GM23338 (cell line): ENCODE data around the gene SWT1. TPM values are rescaled to one million over a fixed set of nuclear protein-coding genes. Genes with fewer than 3 reads are reported as not detected.

Experiments
- ATAC-seq: fragments of 200-7000 bp; cut with Tn5 transposase; 3 replicates; pipeline ENCODE4 v1.9.1; 2020
- DNase-seq: peaks from one replicate; pipeline ENCODE4 v3.0.0-alpha.2; 2015; ENCODE audit warnings: low spot score
- H2AFZ ChIP-seq: fragments of 200-600 bp; sonication (generic); 2 replicates; pipeline ENCODE4 v1.8.0; 2016; ENCODE audit warnings: antibody characterized with exemption, mild to moderate bottlenecking, moderate library complexity
- H3F3A ChIP-seq: fragments of 200-600 bp; sonication (generic); replicated peaks from 2 replicates; pipeline ENCODE4 v1.8.0; 2017; ENCODE audit warnings: antibody characterized with exemption, mixed run types, low read depth
- H3K27ac ChIP-seq: fragments of 200-600 bp; sonication (generic); 2 replicates; pipeline ENCODE4 v1.6.1; 2016; ENCODE audit warnings: low read depth
- H3K27me3 ChIP-seq: fragments of 200-600 bp; sonication (generic); 2 replicates; pipeline ENCODE4 v1.8.0; 2016; ENCODE audit warnings: mild to moderate bottlenecking, mixed run types, moderate library complexity; ENCODE audit not compliant: insufficient read depth
- H3K36me3 ChIP-seq: fragments of 200-600 bp; sonication (generic); 2 replicates; pipeline ENCODE4 v1.8.0; 2016; ENCODE audit warnings: mild to moderate bottlenecking; ENCODE audit not compliant: insufficient read depth
- H3K4me1 ChIP-seq: fragments of 200-600 bp; sonication (generic); 2 replicates; pipeline ENCODE4 v1.8.0; 2016; ENCODE audit warnings: mild to moderate bottlenecking, moderate library complexity; ENCODE audit not compliant: insufficient read depth
- H3K4me2 ChIP-seq: fragments of 200-600 bp; sonication (generic); 2 replicates; pipeline ENCODE4 v1.7.1; 2017; ENCODE audit warnings: mixed run types
- H3K4me3 ChIP-seq: fragments of 200-600 bp; sonication (generic); 2 replicates; pipeline ENCODE4 v1.6.1; 2016; ENCODE audit warnings: mixed run types
- H3K79me2 ChIP-seq: fragments of 200-600 bp; sonication (generic); replicated peaks from 2 replicates; pipeline ENCODE4 v1.8.0; 2017; ENCODE audit warnings: mild to moderate bottlenecking; ENCODE audit not compliant: insufficient read depth
- H3K9me2 ChIP-seq: fragments of 200-600 bp; sonication (generic); 2 replicates; pipeline ENCODE4 v1.8.0; 2017; ENCODE audit not compliant: insufficient read depth
- H4K20me1 ChIP-seq: fragments of 200-600 bp; sonication (generic); replicated peaks from 2 replicates; pipeline ENCODE4 v1.8.0; 2017; ENCODE audit warnings: mild to moderate bottlenecking; ENCODE audit not compliant: insufficient read depth
- H3K27ac Mint-ChIP-seq: 2 replicates; pipeline ENCODE4 v1.8.0; 2020; ENCODE audit warnings: inconsistent platforms, mild to moderate bottlenecking, moderate library complexity, mixed read lengths
- H3K27me3 Mint-ChIP-seq: 3 replicates; pipeline ENCODE4 v1.8.0; 2022; ENCODE audit warnings: low read depth, mild to moderate bottlenecking, moderate library complexity, mixed read lengths, inconsistent platforms; ENCODE audit not compliant: insufficient read depth, poor library complexity
- H3K36me3 Mint-ChIP-seq: 3 replicates; pipeline ENCODE4 v1.8.0; 2021; ENCODE audit warnings: low read depth, mild to moderate bottlenecking, inconsistent platforms, moderate library complexity, mixed read lengths
- H3K4me1 Mint-ChIP-seq: 3 replicates; pipeline ENCODE4 v1.8.0; 2020; ENCODE audit warnings: mild to moderate bottlenecking, inconsistent platforms, mixed read lengths
- H3K4me3 Mint-ChIP-seq: 3 replicates; pipeline ENCODE4 v1.8.0; 2021; ENCODE audit warnings: moderate library complexity, mild to moderate bottlenecking, inconsistent platforms, mixed read lengths
- H3K9me3 Mint-ChIP-seq: 3 replicates; pipeline ENCODE4 v1.8.0; 2020; ENCODE audit warnings: moderate library complexity, mild to moderate bottlenecking, inconsistent platforms, mixed read lengths
- CREB1 ChIP-seq: fragments of 250-450 bp; sonication (Bioruptor Pico); IDR thresholded peaks from 2 replicates; pipeline ENCODE4 v1.5.0; 2020; ENCODE audit warnings: low read depth, mild to moderate bottlenecking, moderate library complexity
- CTCF ChIP-seq, 2 experiments: fragments of 200-600 bp in 1 of 2; sonication (generic) in 1 of 2; conservative IDR thresholded peaks; 2 replicates each; pipeline versions ENCODE4 v1.5.1 to v1.6.1; 2016 to 2017; ENCODE audit warnings: antibody characterized with exemption in 2 of 2, low read depth in 2 of 2, mild to moderate bottlenecking in 2 of 2, moderate library complexity in 1 of 2
- JUNB ChIP-seq: IDR thresholded peaks from one replicate; pipeline ENCODE4 v1.6.1; 2016; ENCODE audit warnings: antibody characterized with exemption; ENCODE audit not compliant: unreplicated experiment
- NANOG ChIP-seq: IDR thresholded peaks from 2 replicates; pipeline ENCODE4 v1.6.1; 2016; ENCODE audit warnings: antibody characterized with exemption, borderline replicate concordance
- STAT1 ChIP-seq: IDR thresholded peaks from one replicate; pipeline ENCODE4 v1.6.1; 2016; ENCODE audit warnings: antibody characterized with exemption; ENCODE audit not compliant: unreplicated experiment
- ZNF114 ChIP-seq: fragments of 250-450 bp; sonication (Bioruptor Pico); IDR thresholded peaks from 2 replicates; pipeline ENCODE4 v1.5.0; 2020; ENCODE audit warnings: mild to moderate bottlenecking, moderate library complexity
- ZNF331 ChIP-seq: fragments of 250-450 bp; sonication (Bioruptor Pico); IDR thresholded peaks from 2 replicates; pipeline ENCODE4 v1.5.0; 2020; ENCODE audit warnings: low read depth, mild to moderate bottlenecking, moderate library complexity
- ZNF462 ChIP-seq: fragments of 250-450 bp; sonication (Bioruptor Pico); IDR thresholded peaks from 2 replicates; pipeline ENCODE4 v1.5.0; 2020; ENCODE audit warnings: mild to moderate bottlenecking, moderate library complexity
- polyA plus RNA-seq: library from polyadenylated mRNA; unstranded; fragments of >200 nt; fragmentation: Nextera tagmentation; extraction: Ambion mirVana; gene quantifications from 2 replicates; pipeline ENCODE4 v1.2.1, GENCODE V29; 2016
- total RNA-seq: library from RNA; depleted of rRNA; stranded (reverse); fragments of >200 nt; shearing (Covaris generic); gene quantifications from 2 replicates; pipeline ENCODE4 v1.2.3, GENCODE V29; 2014

SWT1 gene
- total and polyA plus RNA-seq, 2 experiments from 2014 or later = 3.6 to 5.7 TPM

- TF ChIP-seq CTCF (conservative IDR thresholded peaks at IDR 0.05; ENCODE audit: low read depth in 2 of 2) (no peak), STAT1 (no peak), ZNF331 (CRISPR knock-in tag) (no peak), ZNF114 (CRISPR knock-in tag) (no peak)
These were observed 9.1 kb downstream of the SWT1 start (continued) for GRCh38 chr1:185166106-185166505.

GRCh38 chr1:185170291-185170848 is 13.4 kb downstream of the SWT1 start:
- Histone ChIP-seq H3K79me2 (no peaks in the 10 kb centered on the region), H3K27ac (no peak overlapping the region), H4K20me1 (no peaks in the 10 kb centered on the region), H3K36me3 (no peaks in the 10 kb centered on the region), H3K4me1 (no peaks in the 10 kb centered on the region), H3K27me3 (no peaks in the 10 kb centered on the region), H3F3A (no peaks in the 10 kb centered on the region), H3K4me3 (peak overlapping the region; percentile 25; the same call in 1 of the 2 replicates), H2AFZ (0 out of 2 replicates have a peak overlapping the region, but pooled peaks have one; percentile 9), H3K9me2 (no peaks in the 10 kb centered on the region), H3K4me2 (no peak overlapping the region)
- H3K27me3 Mint-ChIP-seq = peaks cover 5% of the 10 kb centered on the region
- peak; percentile 90 for DNase-seq
- no peaks in the 10 kb centered on the region for H3K36me3 Mint-ChIP-seq
- H3K4me3 Mint-ChIP-seq = peak overlapping the region; percentile 46; the same call in 1 of the 3 replicates
- H3K4me1 Mint-ChIP-seq = no peaks in the 10 kb centered on the region; the same call in 2 of the 3 replicates
- H3K9me3 Mint-ChIP-seq = no peaks in the 10 kb centered on the region
- no peak for TF ChIP-seq NANOG
- no peak for TF ChIP-seq JUNB
- TF ChIP-seq CTCF (conservative IDR thresholded peaks at IDR 0.05; ENCODE audit: low read depth in 2 of 2) = peak; percentile 80 to 99
- H3K27ac Mint-ChIP-seq = no peak overlapping the region
- peak; percentile 96 for ATAC-seq

- Mint-ChIP-seq H3K4me3 (no peak overlapping the region), H3K27me3 (no peaks in the 10 kb centered on the region), H3K27ac (no peak overlapping the region), H3K4me1 (no peaks in the 10 kb centered on the region), H3K9me3 (peaks cover 12% of the 10 kb centered on the region; the same call in 2 of the 3 replicates), H3K36me3 (peaks cover 9% of the 10 kb centered on the region; the same call in 2 of the 3 replicates)
- Histone ChIP-seq H3K27me3 (no peaks in the 10 kb centered on the region), H3K79me2 (no peaks in the 10 kb centered on the region), H3K4me3 (no peak overlapping the region), H3K36me3 (no peaks in the 10 kb centered on the region), H2AFZ (no peak overlapping the region), H3K9me2 (no peaks in the 10 kb centered on the region), H3K4me1 (no peaks in the 10 kb centered on the region), H3K27ac (no peak overlapping the region), H3F3A (no peaks in the 10 kb centered on the region), H4K20me1 (no peaks in the 10 kb centered on the region), H3K4me2 (no peak overlapping the region)
- ATAC-seq (no peak), DNase-seq (no peak)
- TF ChIP-seq CREB1 = no peak
- no peak for TF ChIP-seq ZNF462
These were observed 36.8 kb downstream of the SWT1 start for GRCh38 chr1:185193756-185194155.
